GM12892 (cell line): ENCODE results near the gene ZDHHC24.

Experiments used
- POLR2A ChIP-seq: IDR thresholded peaks from 2 replicates; pipeline ENCODE4 v1.6.1; 2011; ENCODE audit warnings: low read depth, low read length, control low read depth
- POLR2AphosphoS5 ChIP-seq: IDR thresholded peaks from 2 replicates; pipeline ENCODE4 v1.6.1; 2011; ENCODE audit warnings: low read depth, low read length, control low read depth
- TAF1 ChIP-seq: IDR thresholded peaks from 2 replicates; pipeline ENCODE4 v1.6.1; 2011; ENCODE audit warnings: low read depth, mild to moderate bottlenecking, control low read depth, low read length, borderline replicate concordance

GRCh38 chr11:66471142-66471541 is 74.7 kb downstream of the ZDHHC24 start:
- TF ChIP-seq POLR2AphosphoS5 (no peak), TAF1 (no peak), POLR2A (no peak)
